Activated CD4-positive, alpha-beta T cell treated with anti-CD3 and anti-CD28 coated beads, Interleukin-2, amount 10 ng/mL, durations not matched to agents 7 days and 5 days (primary cell): ENCODE results near the gene FGD3. TPM values are rescaled to one million over a fixed set of nuclear protein-coding genes. Genes with fewer than 3 reads are reported as not detected.
A peak's percentile ranks its signal among the peaks of the same experiment; 100 is the strongest.
"Not testable (repeated sequence)": the region's sequence is repeated elsewhere in the genome, so short reads cannot be mapped to it uniquely, and the experiment has no call there.

Experiments used
- CTCF ChIA-PET: fragments of 350-600 bp; sonication (Branson Sonifier 250); formaldehyde crosslinking; loops from one replicate; lab custom pipeline; 2021; ENCODE audit warnings: antibody characterized with exemption; lab: Charles Lee
- POLR2A ChIA-PET: fragments of 350-600 bp; sonication (Branson Sonifier 250); formaldehyde crosslinking; loops from one replicate; lab custom pipeline; 2021; ENCODE audit warnings: antibody characterized with exemption; lab: Charles Lee
- DNase-seq: peaks from one replicate; pipeline ENCODE4 v3.0.0-alpha.2; 2020
- H3K27ac Mint-ChIP-seq: one replicate; pipeline ENCODE4 v1.8.0; 2021; ENCODE audit warnings: mild to moderate bottlenecking, moderate library complexity, mixed read lengths
- H3K27me3 Mint-ChIP-seq: one replicate; pipeline ENCODE4 v1.8.0; 2021; ENCODE audit warnings: mixed read lengths
- H3K36me3 Mint-ChIP-seq: one replicate; pipeline ENCODE4 v1.8.0; 2021; ENCODE audit warnings: low read depth, mixed read lengths
- H3K4me1 Mint-ChIP-seq: one replicate; pipeline ENCODE4 v1.8.0; 2021; ENCODE audit warnings: mixed read lengths
- H3K4me3 Mint-ChIP-seq: one replicate; pipeline ENCODE4 v1.8.0; 2021; ENCODE audit warnings: mild to moderate bottlenecking, moderate library complexity, mixed read lengths
- H3K9me3 Mint-ChIP-seq: one replicate; pipeline ENCODE4 v1.8.0; 2021; ENCODE audit warnings: mixed read lengths
- total RNA-seq, 2 experiments: library from RNA; stranded (reverse); gene quantifications; one replicate each; pipeline ENCODE4 v1.2.3, GENCODE V29; 2021

FGD3 gene
- total RNA-seq, 2 experiments from 2014 or later: 148 to 156 TPM

GRCh38 chr9:92986176-92987119 is 39.1 kb downstream of the FGD3 start:
- POLR2A ChIA-PET: no interaction called here
- peaks cover 94% of the 10 kb centered on the region for H3K36me3 Mint-ChIP-seq
- no peaks in the 10 kb centered on the region for H3K27me3 Mint-ChIP-seq
- H3K4me1 Mint-ChIP-seq: peaks cover 70% of the 10 kb centered on the region
- DNase-seq: peak; percentile 50
- CTCF ChIA-PET: interaction anchor here (1.1 kb wide), 1 partner anchor 67 kb away, joined by 3 read pairs; no protein-coding TSS in a partner anchor
- H3K4me3 Mint-ChIP-seq: no peak overlapping the region
- H3K9me3 Mint-ChIP-seq: peaks cover 24% of the 10 kb centered on the region
- peak overlapping the region; percentile 52 for H3K27ac Mint-ChIP-seq

- Mint-ChIP-seq H3K36me3 (peaks cover 94% of the 10 kb centered on the region), H3K9me3 (peaks cover 26% of the 10 kb centered on the region), H3K4me3 (no peak overlapping the region), H3K27ac (peak overlapping the region; percentile 62), H3K4me1 (peaks cover 76% of the 10 kb centered on the region), H3K27me3 (no peaks in the 10 kb centered on the region)
- no peak for DNase-seq
- CTCF ChIA-PET: interaction anchor here (1.2 kb wide), 1 partner anchor 16 kb away, joined by 3 read pairs; no protein-coding TSS in a partner anchor
- POLR2A ChIA-PET: no interaction called here
Observed at GRCh38 chr9:92988215-92988768, 41.0 kb downstream of the FGD3 start.

- peaks cover 84% of the 10 kb centered on the region for H3K4me1 Mint-ChIP-seq
- peak overlapping the region; percentile 51 for H3K27ac Mint-ChIP-seq
- no peak for DNase-seq
- no peaks in the 10 kb centered on the region for H3K27me3 Mint-ChIP-seq
- POLR2A ChIA-PET: interaction anchor here (0.6 to 0.7 kb wide), 2 partner anchors 14 to 125 kb away, joined by 5 to 7 read pairs; no protein-coding TSS in a partner anchor
- peaks cover 94% of the 10 kb centered on the region for H3K36me3 Mint-ChIP-seq
- H3K4me3 Mint-ChIP-seq: no peak overlapping the region
- peaks cover 26% of the 10 kb centered on the region for H3K9me3 Mint-ChIP-seq
- CTCF ChIA-PET: interaction anchor here (0.6 kb wide), 2 partner anchors 46 to 1845 kb away, joined by 3 read pairs; no protein-coding TSS in a partner anchor
Observed at GRCh38 chr9:92989561-92989960, 42.2 kb downstream of the FGD3 start.

GRCh38 chr9:92990461-92990860 is 43.1 kb downstream of the FGD3 start:
- H3K27ac Mint-ChIP-seq: no peak overlapping the region
- ChIA-PET POLR2A (no interaction called here), CTCF (no interaction called here)
- peaks cover 97% of the 10 kb centered on the region for H3K36me3 Mint-ChIP-seq
- H3K27me3 Mint-ChIP-seq: no peaks in the 10 kb centered on the region
- H3K9me3 Mint-ChIP-seq: peaks cover 30% of the 10 kb centered on the region
- DNase-seq: no peak
- no peak overlapping the region for H3K4me3 Mint-ChIP-seq
- peaks cover 85% of the 10 kb centered on the region for H3K4me1 Mint-ChIP-seq

GRCh38 chr9:92992549-92992948 is 45.2 kb downstream of the FGD3 start:
- DNase-seq: no peak
- Mint-ChIP-seq H3K36me3 (peaks cover 97% of the 10 kb centered on the region), H3K27ac (no peak overlapping the region), H3K9me3 (peaks cover 44% of the 10 kb centered on the region), H3K4me3 (no peak overlapping the region), H3K27me3 (no peaks in the 10 kb centered on the region), H3K4me1 (peaks cover 89% of the 10 kb centered on the region)
- ChIA-PET CTCF (interaction anchor here (0.8 to 1.1 kb wide), 4 partner anchors 11 to 36 kb away, joined by 3 to 5 read pairs (median 3); no protein-coding TSS in a partner anchor), POLR2A (interaction anchor here (0.5 kb wide), 1 partner anchor 17 kb away, joined by 3 read pairs; no protein-coding TSS in a partner anchor)

- H3K27ac Mint-ChIP-seq, POLR2A ChIA-PET: not testable (repeated sequence)
Observed at GRCh38 chr9:92998871-92999270, 51.5 kb downstream of the FGD3 start.

GRCh38 chr9:93001031-93001430 is 53.7 kb downstream of the FGD3 start:
- CTCF ChIA-PET: interaction anchor here (1.2 kb wide), 2 partner anchors 10 to 108 kb away, joined by 3 read pairs; no protein-coding TSS in a partner anchor
- Mint-ChIP-seq H3K27me3 (no peaks in the 10 kb centered on the region), H3K9me3 (peaks cover 17% of the 10 kb centered on the region), H3K36me3 (peaks cover 92% of the 10 kb centered on the region), H3K27ac (peak overlapping the region; percentile 75), H3K4me1 (peaks cover 83% of the 10 kb centered on the region), H3K4me3 (no peak overlapping the region)
- POLR2A ChIA-PET: no interaction called here
- no peak for DNase-seq

More at GRCh38 chr9:92998871-92999270, 51.5 kb downstream of the FGD3 start:
- H3K4me3 Mint-ChIP-seq, DNase-seq, H3K27me3 Mint-ChIP-seq: not testable (repeated sequence)
- H3K9me3 Mint-ChIP-seq: peaks cover 28% of the 10 kb centered on the region
- H3K4me1 Mint-ChIP-seq: peaks cover 93% of the 10 kb centered on the region
- CTCF ChIA-PET: interaction anchor here (0.6 kb wide), 1 partner anchor 360 kb away, joined by 3 read pairs; no protein-coding TSS in a partner anchor
- H3K36me3 Mint-ChIP-seq: peaks cover 92% of the 10 kb centered on the region

GRCh38 chr9:93002700-93003099 is 55.4 kb downstream of the FGD3 start:
- peaks cover 85% of the 10 kb centered on the region for H3K36me3 Mint-ChIP-seq
- POLR2A ChIA-PET: interaction anchor here (0.6 kb wide), 1 partner anchor 114 kb away, joined by 3 read pairs; no protein-coding TSS in a partner anchor

GRCh38 chr9:93003552-93004407 is 56.5 kb downstream of the FGD3 start:
- POLR2A ChIA-PET: interaction anchor here (0.6 to 0.9 kb wide), 2 partner anchors 14 to 24 kb away, joined by 3 to 7 read pairs; no protein-coding TSS in a partner anchor
- H3K4me1 Mint-ChIP-seq: peaks cover 56% of the 10 kb centered on the region
- H3K27ac Mint-ChIP-seq: peak overlapping the region; percentile 83
- H3K36me3 Mint-ChIP-seq: peaks cover 85% of the 10 kb centered on the region
- no peaks in the 10 kb centered on the region for H3K27me3 Mint-ChIP-seq
- H3K9me3 Mint-ChIP-seq: peaks cover 2% of the 10 kb centered on the region
- CTCF ChIA-PET: interaction anchor here (0.6 to 3.0 kb wide), 22 partner anchors 9 to 562 kb away, joined by 3 to 25 read pairs (median 4); partner anchors contain the start of gene NINJ1
- peak; percentile 71 for DNase-seq
- peak overlapping the region; percentile 32 for H3K4me3 Mint-ChIP-seq

More at GRCh38 chr9:93002700-93003099, 55.4 kb downstream of the FGD3 start:
- peaks cover 67% of the 10 kb centered on the region for H3K4me1 Mint-ChIP-seq
- H3K27me3 Mint-ChIP-seq: no peaks in the 10 kb centered on the region
- no peak overlapping the region for H3K4me3 Mint-ChIP-seq
- H3K9me3 Mint-ChIP-seq: peaks cover 5% of the 10 kb centered on the region
- no peak for DNase-seq
- CTCF ChIA-PET: interaction anchor here (0.6 to 3.0 kb wide), 13 partner anchors 8 to 131 kb away, joined by 3 to 25 read pairs (median 4); partner anchors contain the start of gene NINJ1
- H3K27ac Mint-ChIP-seq: peak overlapping the region; percentile 75

GRCh38 chr9:93004561-93004960 is 57.2 kb downstream of the FGD3 start:
- Mint-ChIP-seq H3K4me1 (peaks cover 52% of the 10 kb centered on the region), H3K27ac (peak overlapping the region; percentile 72), H3K36me3 (peaks cover 84% of the 10 kb centered on the region), H3K9me3 (no peaks in the 10 kb centered on the region), H3K27me3 (no peaks in the 10 kb centered on the region), H3K4me3 (no peak overlapping the region)
- ChIA-PET POLR2A (no interaction called here), CTCF (interaction anchor here (0.7 to 3.0 kb wide), 10 partner anchors 8 to 812 kb away, joined by 3 to 25 read pairs (median 4); no protein-coding TSS in a partner anchor)
- no peak for DNase-seq

- no peak for DNase-seq
- ChIA-PET POLR2A (no interaction called here), CTCF (interaction anchor here (0.8 to 1.9 kb wide), 5 partner anchors 10 to 64 kb away, joined by 3 to 4 read pairs (median 4); no protein-coding TSS in a partner anchor)
- no peak overlapping the region for H3K27ac Mint-ChIP-seq
- H3K9me3 Mint-ChIP-seq: no peaks in the 10 kb centered on the region
- H3K4me3 Mint-ChIP-seq: no peak overlapping the region
- H3K4me1 Mint-ChIP-seq: peaks cover 40% of the 10 kb centered on the region
- no peaks in the 10 kb centered on the region for H3K27me3 Mint-ChIP-seq
- peaks cover 82% of the 10 kb centered on the region for H3K36me3 Mint-ChIP-seq
Observed at GRCh38 chr9:93005876-93006275, 58.6 kb downstream of the FGD3 start.
